Posterior vena cava (tissue), 2 donors: Measurements from ENCODE around the gene HTR7. TPM values are rescaled to one million over a fixed set of nuclear protein-coding genes. Genes with fewer than 3 reads are reported as not detected.

Source experiments
- DNase-seq: peaks from one replicate; pipeline ENCODE4 v3.0.0-alpha.2; 2020; ENCODE audit warnings: low spot score
- intact Hi-C, 2 donors: fragments of 100-400 bp; cut with DNase I; formaldehyde crosslinking; loops; one replicate each; pipeline versions ENCODE4 v1.14.1 to v1.14.2; 2022 to 2023
- total RNA-seq, 2 donors: library from RNA; stranded (reverse); fragmentation: NEBNext Ultra II Directional; extraction: Animal tissue kit (Norgen Biotek cat#: 25700); gene quantifications; one replicate each; pipeline ENCODE4 v1.2.1, GENCODE V29; 2021
- donor health status: DM: yes; HTN: yes; CAD: no.
- donor health status: DM: yes; HTN: yes; CAD: no.

HTR7 gene
- total RNA-seq, 2 donors from 2014 or later, result 0.83 to 1.0 TPM

DNA sequence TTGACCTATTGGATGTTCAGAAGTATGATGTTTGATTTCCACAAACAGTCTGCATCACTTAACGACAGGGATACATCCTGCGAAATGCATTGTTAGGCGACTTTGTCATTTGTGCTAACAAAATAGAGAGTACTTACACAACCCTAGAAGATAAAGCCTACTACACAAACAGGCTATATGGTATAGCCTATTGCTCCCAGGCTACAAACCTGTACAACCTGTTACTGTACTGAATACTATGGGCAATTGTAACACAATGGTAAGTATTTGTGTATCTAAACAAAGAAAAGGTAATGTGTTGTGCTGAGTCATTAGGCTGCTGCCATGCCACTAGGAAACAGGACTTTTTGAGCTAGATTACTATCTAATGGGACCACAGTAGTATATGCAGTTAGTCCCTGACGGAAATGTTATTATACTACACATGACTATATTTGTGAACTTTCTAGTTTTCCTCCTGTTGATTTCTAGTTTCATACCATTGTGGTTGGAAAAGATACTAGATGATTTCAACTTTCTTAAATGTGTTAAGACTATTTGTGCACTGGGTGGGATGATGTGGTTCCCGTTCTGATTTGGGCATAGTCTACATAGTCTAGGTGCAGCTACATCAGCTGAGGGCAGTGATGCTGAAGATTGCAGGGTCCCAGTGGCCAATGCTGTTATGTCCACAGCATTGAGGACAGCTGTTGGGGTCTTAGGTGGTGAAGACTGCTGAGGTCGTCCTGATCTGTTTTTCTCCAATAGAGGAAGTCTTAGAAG lies 161.7 kb downstream of the HTR7 start:
- no peak for DNase-seq
- intact Hi-C loops, result no loop called here

Other genes starting within 250 kb of the HTR7 start
- gene RPP30, start 13.9 kb upstream of the HTR7 start, total RNA-seq, result 10 to 100 TPM; 28.2 to 28.6 TPM
- 10 to 100 TPM in 1 of 2 donors, 1 to 10 TPM in 1; 3.5 to 43.7 TPM for gene ANKRD1, start 63.0 kb upstream of the HTR7 start, total RNA-seq